ENCODE results near the gene CLEC16A.
A peak's percentile ranks its signal among the peaks of the same experiment; 100 is the strongest.

The CLEC16A gene

GRCh38 chr16:11128211-11129141, 184.1 kb downstream of the CLEC16A start:
- no peak for DNase-seq

- DNase-seq, result no peak
Observed at GRCh38 chr16:11129378-11129781, 185.0 kb downstream of the CLEC16A start.

- no peak for DNase-seq
Observed at GRCh38 chr16:11130978-11131665, 186.8 kb downstream of the CLEC16A start.

GRCh38 chr16:11131706-11132105, 187.3 kb downstream of the CLEC16A start:
- DNase-seq, result no peak

- no peak for DNase-seq
Observed at GRCh38 chr16:11133344-11133943, 189.1 kb downstream of the CLEC16A start.

GRCh38 chr16:11134722-11135463, 190.5 kb downstream of the CLEC16A start:
- DNase-seq, result no peak

GRCh38 chr16:11135464-11135973, 191.2 kb downstream of the CLEC16A start:
- no peak for DNase-seq

GRCh38 chr16:11136600-11136999, 192.2 kb downstream of the CLEC16A start:
- peak in 2 of 3 experiments; percentile 69 to 88 for DNase-seq

- DNase-seq, result no peak
Observed at GRCh38 chr16:11138022-11138768, 193.8 kb downstream of the CLEC16A start.

- DNase-seq, result no peak
Observed at GRCh38 chr16:11138769-11139325, 194.5 kb downstream of the CLEC16A start.

GRCh38 chr16:11139326-11140097, 195.1 kb downstream of the CLEC16A start:
- no peak for DNase-seq

GRCh38 chr16:11140098-11140375, 195.7 kb downstream of the CLEC16A start:
- DNase-seq, result no peak

- peak in 2 of 3 experiments; percentile 5 to 18 for DNase-seq
Observed at GRCh38 chr16:11140466-11140865, 196.1 kb downstream of the CLEC16A start.

GRCh38 chr16:11140867-11141266, 196.5 kb downstream of the CLEC16A start:
- DNase-seq, result no peak

GRCh38 chr16:11141409-11142260, 197.3 kb downstream of the CLEC16A start:
- DNase-seq, result no peak

- DNase-seq, result no peak
Observed at GRCh38 chr16:11142261-11142630, 197.9 kb downstream of the CLEC16A start.

GRCh38 chr16:11142951-11143350, 198.6 kb downstream of the CLEC16A start:
- no peak for DNase-seq

GRCh38 chr16:11143372-11144035, 199.1 kb downstream of the CLEC16A start:
- peak; percentile 15 to 53 (median 52) for DNase-seq

- no peak for DNase-seq
Observed at GRCh38 chr16:11144122-11144521, 199.8 kb downstream of the CLEC16A start.
